HUES48 (cell line): ENCODE measurements around the gene SLC38A8.

Experiments used
- H3K27ac ChIP-seq: one replicate; pipeline ENCODE4 v1.7.0; 2013; ENCODE audit warnings: low read depth, low read length, inconsistent platforms
- H3K27me3 ChIP-seq: 2 replicates; pipeline ENCODE4 v1.6.1; 2013; ENCODE audit warnings: mild to moderate bottlenecking, low read length; ENCODE audit not compliant: control insufficient read depth, insufficient read depth
- H3K36me3 ChIP-seq: 2 replicates; pipeline ENCODE4 v1.6.1; 2013; ENCODE audit warnings: low read length; ENCODE audit not compliant: control insufficient read depth, insufficient read depth
- H3K4me1 ChIP-seq: 2 replicates; pipeline ENCODE4 v1.6.1; 2013; ENCODE audit warnings: mild to moderate bottlenecking, low read length; ENCODE audit not compliant: control insufficient read depth, insufficient read depth
- H3K4me3 ChIP-seq: 2 replicates; pipeline ENCODE4 v1.5.1; 2013; ENCODE audit warnings: mild to moderate bottlenecking, low read depth, low read length
- H3K9ac ChIP-seq: 2 replicates; pipeline ENCODE4 v1.6.1; 2013; ENCODE audit warnings: mild to moderate bottlenecking, low read depth, low read length, moderate library complexity
- H3K9me3 ChIP-seq: 2 replicates; pipeline ENCODE4 v1.6.1; 2013; ENCODE audit warnings: low read length; ENCODE audit not compliant: control insufficient read depth, insufficient read depth

SLC38A8 gene

GRCh38 chr16:83994703-83995102, 47.9 kb downstream of the SLC38A8 start:
- Histone ChIP-seq H3K27ac (no peak overlapping the region), H3K27me3 (no peaks in the 10 kb centered on the region), H3K36me3 (no peaks in the 10 kb centered on the region), H3K4me1 (no peaks in the 10 kb centered on the region), H3K4me3 (no peak overlapping the region), H3K9me3 (no peaks in the 10 kb centered on the region), H3K9ac (no peak overlapping the region)

DNA sequence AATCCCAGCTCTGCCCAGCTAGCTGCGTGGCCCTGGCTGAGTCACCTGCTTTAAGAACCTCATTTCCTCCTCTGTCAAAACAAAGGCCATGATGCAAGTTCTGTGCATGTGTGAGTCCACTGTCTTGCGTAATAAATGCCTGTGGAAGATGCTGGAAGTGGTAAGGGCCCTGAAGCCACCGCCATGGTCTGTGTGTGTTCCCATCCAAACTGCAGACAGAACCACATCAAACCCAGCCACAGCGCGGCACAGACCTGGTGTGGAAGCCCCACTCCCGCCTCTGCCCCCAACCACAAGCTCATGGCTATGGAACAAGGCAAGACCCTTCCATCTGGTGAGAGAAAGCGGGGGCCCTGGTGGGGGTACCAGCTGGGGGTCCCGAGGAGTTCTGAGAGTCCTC, 48.5 kb downstream of the SLC38A8 start:
- Histone ChIP-seq H3K4me1 (no peaks in the 10 kb centered on the region), H3K27ac (no peak overlapping the region), H3K9ac (no peak overlapping the region)

DNA sequence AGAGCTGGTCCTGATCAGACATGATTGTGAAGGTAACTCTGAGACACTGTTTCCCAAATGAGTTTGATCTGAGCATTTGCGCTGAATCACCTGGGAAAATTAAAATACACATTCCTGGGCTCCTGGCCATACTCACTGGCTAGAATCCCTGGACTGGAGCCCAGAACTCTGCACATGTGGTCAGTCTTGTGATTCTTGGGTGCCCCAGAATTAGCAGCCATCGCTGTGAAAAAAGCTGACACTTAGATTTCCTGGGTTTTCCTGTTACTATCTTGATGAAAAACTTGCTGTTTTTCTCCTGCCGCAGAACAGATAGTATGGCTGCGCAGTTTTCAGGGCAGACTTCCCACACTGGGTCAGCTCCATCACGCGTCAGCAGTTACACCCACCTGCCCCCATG, 50.0 kb downstream of the SLC38A8 start:
- Histone ChIP-seq H3K36me3 (no peaks in the 10 kb centered on the region), H3K9me3 (no peaks in the 10 kb centered on the region), H3K4me1 (no peaks in the 10 kb centered on the region), H3K27me3 (no peaks in the 10 kb centered on the region), H3K4me3 (no peak overlapping the region), H3K9ac (no peak overlapping the region), H3K27ac (no peak overlapping the region)

More for the DNA sequence above, 48.5 kb downstream of the SLC38A8 start:
- Histone ChIP-seq H3K27me3 (no peaks in the 10 kb centered on the region), H3K36me3 (no peaks in the 10 kb centered on the region), H3K9me3 (no peaks in the 10 kb centered on the region), H3K4me3 (no peak overlapping the region)

DNA sequence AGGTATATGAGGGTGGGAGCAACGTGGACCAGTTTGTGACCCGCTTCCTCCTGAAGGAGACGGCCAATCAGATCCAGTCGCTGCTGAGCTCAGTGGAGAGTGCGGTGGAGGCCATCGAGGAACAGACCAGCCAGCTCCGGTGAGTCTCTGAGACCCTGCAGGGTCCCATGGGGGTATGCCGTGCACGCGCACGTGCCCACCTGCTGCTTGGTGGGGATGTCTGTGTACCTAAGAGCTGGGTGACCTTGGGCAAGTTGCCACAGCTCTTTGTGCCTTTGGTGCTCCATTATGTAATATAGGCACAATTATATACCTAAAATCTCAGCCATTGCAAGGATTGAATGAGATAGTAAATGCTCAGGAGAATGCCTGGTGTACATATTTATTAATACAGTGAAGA, 52.1 kb downstream of the SLC38A8 start:
- no peaks in the 10 kb centered on the region for H3K9me3 ChIP-seq
- H3K27me3 ChIP-seq, result no peaks in the 10 kb centered on the region
- no peak overlapping the region for H3K4me3 ChIP-seq
- H3K36me3 ChIP-seq, result no peaks in the 10 kb centered on the region
- no peak overlapping the region for H3K9ac ChIP-seq
- peaks cover 5% of the 10 kb centered on the region; the same call in 1 of the 2 replicates for H3K4me1 ChIP-seq
- H3K27ac ChIP-seq, result no peak overlapping the region

DNA sequence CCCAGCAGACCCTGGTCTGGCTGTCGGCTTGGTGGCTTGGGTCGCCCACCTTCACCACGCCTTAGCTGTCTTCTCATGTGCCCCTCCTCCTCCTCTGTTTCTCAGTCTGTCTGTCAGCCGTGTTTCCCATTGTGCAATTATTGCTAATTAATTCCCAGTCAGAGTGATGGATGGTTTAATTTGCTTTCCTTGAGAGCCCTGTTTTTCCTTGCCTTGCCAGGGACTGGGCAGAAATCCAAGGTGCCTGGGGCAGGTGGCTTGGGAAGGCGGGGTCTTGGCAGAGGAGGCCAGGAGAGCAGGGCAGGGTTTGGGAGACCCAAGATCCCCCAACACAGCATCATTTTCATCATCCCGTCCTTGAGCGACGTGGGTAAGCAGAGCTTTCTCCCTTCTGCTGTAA, 53.3 kb downstream of the SLC38A8 start:
- Histone ChIP-seq H3K9me3 (no peaks in the 10 kb centered on the region), H3K9ac (no peak overlapping the region), H3K36me3 (no peaks in the 10 kb centered on the region), H3K27ac (no peak overlapping the region), H3K27me3 (no peaks in the 10 kb centered on the region), H3K4me1 (peaks cover 5% of the 10 kb centered on the region; the same call in 1 of the 2 replicates), H3K4me3 (no peak overlapping the region)

GRCh38 chr16:83983491-83983890, 59.1 kb downstream of the SLC38A8 start:
- H3K4me1 ChIP-seq, result peaks cover 5% of the 10 kb centered on the region; the same call in 1 of the 2 replicates
- 0 out of 2 replicates have a peak, but pooled peaks cover 2% of the 10 kb centered on the region for H3K9me3 ChIP-seq
- no peak overlapping the region for H3K9ac ChIP-seq
- H3K36me3 ChIP-seq, result no peaks in the 10 kb centered on the region
- H3K4me3 ChIP-seq, result no peak overlapping the region
- no peak overlapping the region for H3K27ac ChIP-seq
- no peaks in the 10 kb centered on the region for H3K27me3 ChIP-seq

GRCh38 chr16:83981799-83982198, 60.8 kb downstream of the SLC38A8 start:
- Histone ChIP-seq H3K4me1 (no peaks in the 10 kb centered on the region), H3K27me3 (no peaks in the 10 kb centered on the region), H3K9ac (no peak overlapping the region), H3K36me3 (no peaks in the 10 kb centered on the region), H3K9me3 (0 out of 2 replicates have a peak, but pooled peaks cover 2% of the 10 kb centered on the region), H3K27ac (no peak overlapping the region), H3K4me3 (no peak overlapping the region)

GRCh38 chr16:83980794-83981193, 61.8 kb downstream of the SLC38A8 start:
- Histone ChIP-seq H3K4me1 (no peaks in the 10 kb centered on the region), H3K27me3 (no peaks in the 10 kb centered on the region), H3K9ac (no peak overlapping the region), H3K27ac (no peak overlapping the region), H3K4me3 (no peak overlapping the region), H3K9me3 (0 out of 2 replicates have a peak, but pooled peaks cover 2% of the 10 kb centered on the region), H3K36me3 (no peaks in the 10 kb centered on the region)

DNA sequence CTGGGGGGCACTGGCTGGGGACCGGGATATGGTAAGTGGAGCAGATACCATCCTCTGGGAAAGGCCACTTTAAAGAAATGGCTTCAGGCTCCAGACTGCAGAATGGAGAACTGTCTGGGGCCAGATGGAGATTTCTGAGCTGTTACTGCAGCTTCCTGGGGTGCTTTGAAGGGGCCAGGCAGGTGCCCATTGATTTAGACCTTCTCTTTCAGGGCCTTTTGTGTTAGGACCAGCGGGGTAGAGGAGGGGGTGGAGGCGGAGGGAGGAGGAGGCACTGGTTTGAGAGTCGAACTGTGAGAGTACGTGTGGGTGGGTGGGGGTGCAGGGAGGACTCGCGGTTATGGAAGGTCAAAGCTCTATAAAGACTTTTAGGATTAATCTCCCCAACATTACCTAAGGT, 63.2 kb downstream of the SLC38A8 start:
- no peak overlapping the region for H3K9ac ChIP-seq
- no peaks in the 10 kb centered on the region for H3K4me1 ChIP-seq
- no peak overlapping the region for H3K4me3 ChIP-seq
- 0 out of 2 replicates have a peak, but pooled peaks cover 2% of the 10 kb centered on the region for H3K9me3 ChIP-seq
- peak overlapping the region; percentile 75 for H3K27ac ChIP-seq
- no peaks in the 10 kb centered on the region for H3K36me3 ChIP-seq
- H3K27me3 ChIP-seq, result no peaks in the 10 kb centered on the region

GRCh38 chr16:83978401-83978904, 64.1 kb downstream of the SLC38A8 start:
- Histone ChIP-seq H3K9me3 (0 out of 2 replicates have a peak, but pooled peaks cover 2% of the 10 kb centered on the region), H3K9ac (no peak overlapping the region), H3K4me1 (no peaks in the 10 kb centered on the region)

GRCh38 chr16:83977056-83977815, 65.4 kb downstream of the SLC38A8 start:
- Histone ChIP-seq H3K9ac (no peak overlapping the region), H3K4me1 (no peaks in the 10 kb centered on the region), H3K9me3 (0 out of 2 replicates have a peak, but pooled peaks cover 2% of the 10 kb centered on the region), H3K36me3 (no peaks in the 10 kb centered on the region), H3K27ac (no peak overlapping the region), H3K27me3 (no peaks in the 10 kb centered on the region), H3K4me3 (no peak overlapping the region)

More at GRCh38 chr16:83978401-83978904, 64.1 kb downstream of the SLC38A8 start:
- Histone ChIP-seq H3K27me3 (no peaks in the 10 kb centered on the region), H3K27ac (no peak overlapping the region), H3K4me3 (no peak overlapping the region), H3K36me3 (no peaks in the 10 kb centered on the region)
